LNCaP clone FGC (cell line): ENCODE measurements around the gene CACHD1.

Experiments used
- DNase-seq: peaks from one replicate; pipeline ENCODE4 v3.0.0-alpha.2; 2011; ENCODE audit warnings: low read depth
- H3K4me3 ChIP-seq: 2 replicates; pipeline ENCODE4 v1.5.1; 2011; ENCODE audit warnings: mild to moderate bottlenecking, low read depth, low read length, control low read depth
- TF ChIP-seq, protein P1 (sequence below): IDR thresholded peaks from 2 replicates; pipeline ENCODE4 v1.5.1; 2012; ENCODE audit warnings: mild to moderate bottlenecking; ENCODE audit not compliant: control insufficient read depth, insufficient read depth; ENCODE audit errors: extremely low read depth

Gene CACHD1

GRCh38 chr1:64703600-64703999 lies 233.7 kb downstream of the CACHD1 start:
- no peak overlapping the region for H3K4me3 ChIP-seq
- TF ChIP-seq, protein P1, sequence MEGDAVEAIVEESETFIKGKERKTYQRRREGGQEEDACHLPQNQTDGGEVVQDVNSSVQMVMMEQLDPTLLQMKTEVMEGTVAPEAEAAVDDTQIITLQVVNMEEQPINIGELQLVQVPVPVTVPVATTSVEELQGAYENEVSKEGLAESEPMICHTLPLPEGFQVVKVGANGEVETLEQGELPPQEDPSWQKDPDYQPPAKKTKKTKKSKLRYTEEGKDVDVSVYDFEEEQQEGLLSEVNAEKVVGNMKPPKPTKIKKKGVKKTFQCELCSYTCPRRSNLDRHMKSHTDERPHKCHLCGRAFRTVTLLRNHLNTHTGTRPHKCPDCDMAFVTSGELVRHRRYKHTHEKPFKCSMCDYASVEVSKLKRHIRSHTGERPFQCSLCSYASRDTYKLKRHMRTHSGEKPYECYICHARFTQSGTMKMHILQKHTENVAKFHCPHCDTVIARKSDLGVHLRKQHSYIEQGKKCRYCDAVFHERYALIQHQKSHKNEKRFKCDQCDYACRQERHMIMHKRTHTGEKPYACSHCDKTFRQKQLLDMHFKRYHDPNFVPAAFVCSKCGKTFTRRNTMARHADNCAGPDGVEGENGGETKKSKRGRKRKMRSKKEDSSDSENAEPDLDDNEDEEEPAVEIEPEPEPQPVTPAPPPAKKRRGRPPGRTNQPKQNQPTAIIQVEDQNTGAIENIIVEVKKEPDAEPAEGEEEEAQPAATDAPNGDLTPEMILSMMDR = no peak
- no peak for DNase-seq

- no peak for DNase-seq
- H3K4me3 ChIP-seq = no peak overlapping the region
- TF ChIP-seq, protein P1 = no peak
These were observed 235.7 kb downstream of the CACHD1 start for GRCh38 chr1:64705591-64705990.

DNA sequence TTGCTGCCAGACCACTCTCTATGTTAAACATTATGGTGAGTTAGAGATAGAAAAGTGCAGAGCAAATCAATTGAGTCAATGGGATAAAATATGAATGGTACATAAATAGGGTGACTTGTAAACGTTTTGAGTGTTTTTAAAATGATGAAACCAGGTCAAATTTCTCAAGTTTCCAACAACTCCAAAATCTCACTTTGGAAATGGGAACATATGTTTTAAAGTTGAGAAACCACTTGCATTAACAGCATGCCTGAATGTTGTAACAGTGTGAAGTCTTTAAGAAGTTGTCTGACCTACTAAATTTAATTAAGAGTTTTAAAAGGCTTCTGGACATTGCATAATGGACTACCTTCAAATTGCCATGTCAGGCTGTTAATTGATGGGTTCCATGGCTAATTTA lies 241.3 kb downstream of the CACHD1 start:
- H3K4me3 ChIP-seq = no peak overlapping the region
- no peak for DNase-seq
- TF ChIP-seq, protein P1 = no peak

GRCh38 chr1:64712049-64712448 lies 242.1 kb downstream of the CACHD1 start:
- DNase-seq = no peak
- TF ChIP-seq, protein P1 = no peak
- H3K4me3 ChIP-seq = no peak overlapping the region

- TF ChIP-seq, protein P1 = no peak
- H3K4me3 ChIP-seq = no peak overlapping the region
- DNase-seq = no peak
These were observed 245.3 kb downstream of the CACHD1 start for GRCh38 chr1:64715186-64715585.

- DNase-seq = no peak
- H3K4me3 ChIP-seq = no peak overlapping the region
- TF ChIP-seq, protein P1 = no peak
These were observed 251.2 kb downstream of the CACHD1 start for GRCh38 chr1:64721135-64721534.

DNA sequence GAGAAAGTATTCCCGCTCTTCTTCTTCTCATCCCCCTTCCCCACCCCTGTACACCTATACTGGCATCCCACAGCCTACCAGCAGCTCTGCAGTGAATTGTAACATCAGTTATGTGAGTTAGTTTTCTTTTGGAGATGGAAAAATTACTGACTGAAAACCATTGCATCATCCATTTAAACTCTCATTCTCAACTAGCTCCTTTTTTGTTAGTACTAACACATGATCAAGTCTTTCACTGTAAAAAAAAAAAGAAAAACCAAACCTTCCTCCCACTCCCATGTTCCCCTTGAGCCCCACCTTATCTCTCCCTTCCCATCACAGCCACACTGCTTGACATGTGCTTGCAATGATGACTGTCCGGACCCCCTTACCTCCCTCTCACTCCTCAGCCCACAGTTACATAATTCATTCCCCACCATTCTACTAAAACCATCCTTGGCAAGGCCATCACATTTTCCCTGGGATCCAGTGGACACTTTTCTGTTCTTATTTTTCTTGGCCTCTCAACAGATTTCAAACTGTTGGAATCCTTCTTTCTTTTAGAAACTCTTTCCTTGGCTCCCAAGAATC lies 251.7 kb downstream of the CACHD1 start:
- TF ChIP-seq, protein P1 = no peak
- DNase-seq = no peak
- H3K4me3 ChIP-seq = no peak overlapping the region
